ENCODE data around the gene PLA1A. TPM values are rescaled to one million over a fixed set of nuclear protein-coding genes. Genes with fewer than 3 reads are reported as not detected.
"Not testable (repeated sequence)": the region's sequence is repeated elsewhere in the genome, so short reads cannot be mapped to it uniquely, and the experiment has no call there.

The PLA1A gene
- total and polyA plus RNA-seq, 10 of the 15 experiments (the other 5 are each of a cell fraction or from before 2014, with no cell fraction given) = 2.9 to 106 (median 4.8) TPM

DNA sequence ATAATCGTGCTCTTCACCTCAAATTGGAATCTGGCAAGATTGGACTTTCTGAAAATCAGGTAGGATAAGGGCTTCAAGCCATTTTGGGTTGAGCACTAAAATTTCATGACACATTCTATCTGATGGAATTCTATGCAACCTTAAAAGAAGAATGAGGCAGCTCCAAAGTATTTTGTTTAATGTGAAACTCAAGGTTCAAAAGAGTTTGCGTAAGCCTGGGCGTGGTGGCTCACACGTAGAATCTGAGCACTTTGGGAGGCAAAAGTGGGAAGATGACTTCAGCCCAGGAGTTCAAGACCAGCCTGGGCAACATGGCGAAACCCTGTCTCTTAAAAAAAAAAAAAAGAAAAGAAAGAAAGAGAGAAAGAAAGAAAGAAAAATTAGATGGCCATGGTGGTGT lies 3.6 kb upstream of the PLA1A start:
- ChIA-PET POLR2A (interaction anchor here (1.0 to 3.5 kb wide), 5 partner anchors 8 to 39 kb away, joined by 3 to 36 read pairs (median 6); partner anchors contain the start of gene ADPRH), CTCF (interaction anchor here (0.9 to 1.3 kb wide), 2 partner anchors 35 to 75 kb away, joined by 3 to 4 read pairs; partner anchors contain the start of gene CD80), RAD21 (ENCODE audit: unreplicated experiment) (interaction anchor here (1.3 to 2.2 kb wide), 4 partner anchors 9 to 87 kb away, joined by 3 to 16 read pairs (median 4); partner anchors contain the start of gene ADPRH), SMC1A (ENCODE audit: uncharacterized antibody, unreplicated experiment) (interaction anchor here (1.0 to 4.9 kb wide), 6 partner anchors 9 to 79 kb away, joined by 3 to 41 read pairs (median 13); partner anchors contain the start of gene ADPRH)
- H2AFZ ChIP-seq (ENCODE audit: control insufficient read depth, low read depth, low read length) = no peak overlapping the region
- no peak overlapping the region for H3K4me2 ChIP-seq (ENCODE audit: control insufficient read depth, insufficient read depth)
- no peaks in the 10 kb centered on the region for H4K20me1 ChIP-seq (ENCODE audit: control insufficient read depth, insufficient read depth)
- no peak overlapping the region for H3K27ac ChIP-seq (ENCODE audit: control insufficient read depth, insufficient read depth)
- H3K36me3 ChIP-seq (ENCODE audit: control insufficient read depth in 2 of 2, insufficient read depth in 2 of 2, low read length in 1 of 2) = no peaks in the 10 kb centered on the region
- H3K4me1 ChIP-seq (ENCODE audit: control insufficient read depth, insufficient read depth, low read length) = peaks cover 36% of the 10 kb centered on the region
- no peak for TF ChIP-seq NR2C2 (IDR thresholded peaks at IDR 0.05; ENCODE audit: borderline replicate concordance, control insufficient read depth, insufficient read length, low read depth)
- TF ChIP-seq ZNF384 (IDR thresholded peaks at IDR 0.05; ENCODE audit: borderline replicate concordance, low read depth, low read length) = no peak
- TF ChIP-seq MYB (IDR thresholded peaks at IDR 0.05; ENCODE audit: borderline replicate concordance, low read depth, low read length) = no peak
- TF ChIP-seq POU2F2 (IDR thresholded peaks at IDR 0.05; ENCODE audit: borderline replicate concordance, low read depth, low read length) = no peak
- TF ChIP-seq CHD4 (IDR thresholded peaks at IDR 0.05) = no peak
- TF ChIP-seq CHD1 (IDR thresholded peaks at IDR 0.05; ENCODE audit: low read depth, low read length) = no peak
- TF ChIP-seq, protein P1, sequence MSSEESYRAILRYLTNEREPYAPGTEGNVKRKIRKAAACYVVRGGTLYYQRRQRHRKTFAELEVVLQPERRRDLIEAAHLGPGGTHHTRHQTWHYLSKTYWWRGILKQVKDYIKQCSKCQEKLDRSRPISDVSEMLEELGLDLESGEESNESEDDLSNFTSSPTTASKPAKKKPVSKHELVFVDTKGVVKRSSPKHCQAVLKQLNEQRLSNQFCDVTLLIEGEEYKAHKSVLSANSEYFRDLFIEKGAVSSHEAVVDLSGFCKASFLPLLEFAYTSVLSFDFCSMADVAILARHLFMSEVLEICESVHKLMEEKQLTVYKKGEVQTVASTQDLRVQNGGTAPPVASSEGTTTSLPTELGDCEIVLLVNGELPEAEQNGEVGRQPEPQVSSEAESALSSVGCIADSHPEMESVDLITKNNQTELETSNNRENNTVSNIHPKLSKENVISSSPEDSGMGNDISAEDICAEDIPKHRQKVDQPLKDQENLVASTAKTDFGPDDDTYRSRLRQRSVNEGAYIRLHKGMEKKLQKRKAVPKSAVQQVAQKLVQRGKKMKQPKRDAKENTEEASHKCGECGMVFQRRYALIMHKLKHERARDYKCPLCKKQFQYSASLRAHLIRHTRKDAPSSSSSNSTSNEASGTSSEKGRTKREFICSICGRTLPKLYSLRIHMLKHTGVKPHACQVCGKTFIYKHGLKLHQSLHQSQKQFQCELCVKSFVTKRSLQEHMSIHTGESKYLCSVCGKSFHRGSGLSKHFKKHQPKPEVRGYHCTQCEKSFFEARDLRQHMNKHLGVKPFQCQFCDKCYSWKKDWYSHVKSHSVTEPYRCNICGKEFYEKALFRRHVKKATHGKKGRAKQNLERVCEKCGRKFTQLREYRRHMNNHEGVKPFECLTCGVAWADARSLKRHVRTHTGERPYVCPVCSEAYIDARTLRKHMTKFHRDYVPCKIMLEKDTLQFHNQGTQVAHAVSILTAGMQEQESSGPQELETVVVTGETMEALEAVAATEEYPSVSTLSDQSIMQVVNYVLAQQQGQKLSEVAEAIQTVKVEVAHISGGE (CRISPR knock-in tag; IDR thresholded peaks at IDR 0.05) = no peak
- no peak for TF ChIP-seq SP1 (IDR thresholded peaks at IDR 0.05; ENCODE audit: low read depth, low read length)
- intact Hi-C loops (cut with micrococcal nuclease; ENCODE audit: unreplicated experiment) (no loop called here), in situ Hi-C loops (cut with MboI) (no loop called here)
- no peak overlapping the region for H3K4me3 ChIP-seq
- ATAC-seq = no peak
- no peak overlapping the region for H3K9ac ChIP-seq (ENCODE audit: control insufficient read depth, insufficient read depth, low read length)
- H3K27me3 ChIP-seq (replicated peaks in 1 of 2; ENCODE audit: control insufficient read depth in 2 of 2, insufficient read depth in 2 of 2, low read length in 1 of 2) = no peaks in the 10 kb centered on the region
- H3K79me2 ChIP-seq (ENCODE audit: control insufficient read depth, insufficient read depth, low read length) = peaks cover 6% of the 10 kb centered on the region
- WGBS (ENCODE audit: insufficient coverage, insufficient replicate concordance, low lambda C conversion rate, missing lambda C conversion rate) = 98% methylated on average over 4 of the region's 5 CpGs
- no TSS peak for BruUV-seq (replicated peaks)
- no peak for DNase-seq (ENCODE audit: low read depth, low spot score)
- no peak for FAIRE-seq
- peaks cover 14% of the 10 kb centered on the region for H3K9me3 ChIP-seq (replicated peaks; ENCODE audit: control insufficient read depth, insufficient read depth, low read length)

DNA sequence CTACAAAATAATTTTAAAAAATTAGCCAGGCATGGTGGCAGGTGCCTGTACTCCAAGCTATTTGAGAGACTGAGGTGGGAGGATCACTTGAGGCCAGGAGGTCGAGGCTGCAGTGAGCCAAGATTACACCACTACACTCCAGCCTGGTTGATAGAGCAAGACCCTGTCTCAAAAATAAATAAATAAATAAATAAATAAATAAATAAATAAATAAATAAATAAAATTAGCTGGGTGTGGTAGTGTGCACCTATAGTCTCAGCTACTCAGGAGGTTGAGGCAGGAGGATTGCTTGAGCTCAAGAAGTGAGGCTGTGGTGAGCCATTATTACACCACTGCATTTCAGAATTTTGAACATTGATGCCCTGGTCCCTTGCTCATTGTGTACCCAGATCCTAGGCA lies 2.8 kb upstream of the PLA1A start:
- DNase-seq (ENCODE audit: low read depth, low spot score); H3K4me2 ChIP-seq (ENCODE audit: control insufficient read depth, insufficient read depth); H3K27ac ChIP-seq (ENCODE audit: control insufficient read depth, insufficient read depth); BruUV-seq (replicated peaks); H3K36me3 ChIP-seq (ENCODE audit: control insufficient read depth in 2 of 2, insufficient read depth in 2 of 2, low read length in 1 of 2); H3K4me3 ChIP-seq; H2AFZ ChIP-seq (ENCODE audit: control insufficient read depth, low read depth, low read length); H3K27me3 ChIP-seq (replicated peaks in 1 of 2; ENCODE audit: control insufficient read depth in 2 of 2, insufficient read depth in 2 of 2, low read length in 1 of 2); ATAC-seq; H3K9ac ChIP-seq (ENCODE audit: control insufficient read depth, insufficient read depth, low read length); H4K20me1 ChIP-seq (ENCODE audit: control insufficient read depth, insufficient read depth); FAIRE-seq; intact Hi-C loops (cut with micrococcal nuclease; ENCODE audit: unreplicated experiment): not testable (repeated sequence)
- H3K79me2 ChIP-seq (ENCODE audit: control insufficient read depth, insufficient read depth, low read length) = peaks cover 14% of the 10 kb centered on the region
- POLR2A ChIA-PET = interaction anchor here (1.0 to 10.4 kb wide), 8 partner anchors 6 to 70 kb away, joined by 3 to 133 read pairs (median 7); partner anchors contain the start of gene ADPRH
- 94% methylated on average over 1 of the region's 1 CpG for WGBS (ENCODE audit: insufficient coverage, insufficient replicate concordance, low lambda C conversion rate, missing lambda C conversion rate)
- RAD21 ChIA-PET (ENCODE audit: unreplicated experiment) = interaction anchor here (1.0 to 1.9 kb wide), 3 partner anchors 33 to 140 kb away, joined by 3 to 5 read pairs (median 4); no protein-coding TSS in a partner anchor
- in situ Hi-C loops (cut with MboI) = loop anchor here (5.0 kb wide), 1 partner anchor 82 kb away; the partner anchor contains the start of gene COX17
- SMC1A ChIA-PET (ENCODE audit: uncharacterized antibody, unreplicated experiment) = interaction anchor here (0.9 to 4.9 kb wide), 10 partner anchors 10 to 88 kb away, joined by 3 to 41 read pairs (median 10); partner anchors contain the start of gene CD80
- peaks cover 11% of the 10 kb centered on the region for H3K9me3 ChIP-seq (replicated peaks; ENCODE audit: control insufficient read depth, insufficient read depth, low read length)
- CTCF ChIA-PET = interaction anchor here (1.0 to 2.9 kb wide), 6 partner anchors 8 to 86 kb away, joined by 3 to 21 read pairs (median 15); partner anchors contain the start of gene CD80
- peaks cover 42% of the 10 kb centered on the region for H3K4me1 ChIP-seq (ENCODE audit: control insufficient read depth, insufficient read depth, low read length)

Measured in GM12878 (cell line).